Measurements from ENCODE around the gene ADD1.
"Not testable (repeated sequence)": the region's sequence is repeated elsewhere in the genome, so short reads cannot be mapped to it uniquely, and the experiment has no call there.

Gene ADD1

DNA sequence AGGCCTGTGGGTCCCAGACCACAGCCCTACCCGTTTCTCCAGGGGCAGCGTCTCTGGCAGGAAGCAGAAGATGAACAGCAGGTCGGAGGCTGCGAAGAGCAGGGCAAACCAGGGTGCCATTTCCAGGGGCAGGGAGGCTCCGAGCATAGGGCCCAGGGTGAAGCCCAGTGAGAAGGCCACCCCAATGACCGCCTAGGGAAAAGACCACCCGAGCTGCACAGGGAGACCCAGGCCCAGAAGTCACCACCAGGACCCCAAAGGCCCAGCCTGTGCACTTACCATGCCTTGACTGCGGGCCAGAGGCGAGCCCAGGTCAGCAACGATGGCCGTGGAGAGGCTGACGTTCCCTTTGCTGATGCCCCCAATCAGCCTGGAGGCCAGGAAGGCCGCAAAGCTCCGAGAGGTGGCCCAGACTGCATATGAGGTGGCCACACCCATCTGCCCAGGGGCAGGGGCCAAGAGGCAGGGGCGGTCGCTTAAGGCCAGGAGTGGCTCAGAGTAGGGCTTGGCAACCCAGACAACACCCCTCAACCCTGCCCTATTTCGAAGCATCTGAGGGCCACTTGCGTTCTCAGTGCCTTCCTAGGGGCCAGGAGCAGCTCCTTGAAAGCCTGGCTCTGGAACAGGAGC lies 88.8 kb downstream of the ADD1 start:
- no peak for DNase-seq (ENCODE audit: extremely low read depth in 1 of 2, low read depth in 1 of 2)

DNA sequence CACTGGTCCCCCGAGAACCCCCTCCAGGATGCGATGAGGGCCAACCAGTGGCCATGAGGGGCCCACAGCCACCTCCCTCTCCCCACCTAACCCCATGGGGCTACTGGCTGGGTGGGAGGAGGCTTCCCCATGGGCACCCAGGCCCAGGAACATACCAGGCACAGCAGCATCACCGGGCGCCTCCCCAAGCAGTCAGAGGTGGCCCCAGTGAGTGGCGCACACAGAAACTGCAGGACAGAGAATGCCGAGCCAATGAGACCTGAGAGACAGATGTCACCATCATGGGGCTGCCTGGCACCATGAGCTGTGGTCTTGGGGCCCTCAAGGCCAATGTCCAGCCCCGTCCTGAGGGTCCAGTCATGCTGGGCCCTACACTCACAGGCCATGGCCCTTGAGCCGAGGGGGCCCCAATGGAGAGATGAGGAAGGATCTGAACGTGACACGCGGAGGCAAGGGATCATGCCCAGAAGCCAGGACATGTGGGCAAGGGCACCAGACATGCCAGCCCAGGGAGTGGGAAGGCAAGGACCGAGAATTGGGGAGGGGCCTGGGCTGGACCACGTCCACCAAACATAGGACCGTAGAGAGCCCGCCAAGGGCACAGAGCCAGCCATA lies 89.4 kb downstream of the ADD1 start:
- no peak for DNase-seq (ENCODE audit: extremely low read depth in 1 of 2, low read depth in 1 of 2)

DNA sequence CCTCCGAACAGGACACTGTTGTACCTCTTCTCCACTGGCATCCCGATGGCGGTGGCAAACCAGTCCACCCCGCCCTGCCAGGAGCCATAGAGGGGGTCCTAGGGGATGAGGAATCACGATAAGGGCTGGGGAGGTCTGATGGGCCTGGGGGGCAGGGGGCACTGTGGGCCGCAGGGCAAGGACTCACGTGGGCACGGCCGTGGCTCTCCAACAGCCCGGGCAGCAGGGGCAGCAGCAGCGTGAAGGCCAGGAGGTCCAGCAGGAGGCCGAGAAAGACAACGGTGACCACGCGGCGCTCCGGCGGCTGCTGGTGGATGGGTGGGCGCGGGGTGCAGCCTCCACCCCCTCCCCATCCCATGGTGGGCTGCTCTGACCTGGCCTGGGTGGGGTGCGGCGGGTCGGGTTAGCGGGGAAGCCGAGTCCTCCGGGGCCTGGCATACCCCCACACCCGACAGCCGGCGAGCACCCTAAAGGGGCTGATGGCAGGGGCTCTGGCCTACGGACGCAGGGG lies 90.0 kb downstream of the ADD1 start:
- no peak for DNase-seq (ENCODE audit: extremely low read depth in 1 of 2, low read depth in 1 of 2)

DNA sequence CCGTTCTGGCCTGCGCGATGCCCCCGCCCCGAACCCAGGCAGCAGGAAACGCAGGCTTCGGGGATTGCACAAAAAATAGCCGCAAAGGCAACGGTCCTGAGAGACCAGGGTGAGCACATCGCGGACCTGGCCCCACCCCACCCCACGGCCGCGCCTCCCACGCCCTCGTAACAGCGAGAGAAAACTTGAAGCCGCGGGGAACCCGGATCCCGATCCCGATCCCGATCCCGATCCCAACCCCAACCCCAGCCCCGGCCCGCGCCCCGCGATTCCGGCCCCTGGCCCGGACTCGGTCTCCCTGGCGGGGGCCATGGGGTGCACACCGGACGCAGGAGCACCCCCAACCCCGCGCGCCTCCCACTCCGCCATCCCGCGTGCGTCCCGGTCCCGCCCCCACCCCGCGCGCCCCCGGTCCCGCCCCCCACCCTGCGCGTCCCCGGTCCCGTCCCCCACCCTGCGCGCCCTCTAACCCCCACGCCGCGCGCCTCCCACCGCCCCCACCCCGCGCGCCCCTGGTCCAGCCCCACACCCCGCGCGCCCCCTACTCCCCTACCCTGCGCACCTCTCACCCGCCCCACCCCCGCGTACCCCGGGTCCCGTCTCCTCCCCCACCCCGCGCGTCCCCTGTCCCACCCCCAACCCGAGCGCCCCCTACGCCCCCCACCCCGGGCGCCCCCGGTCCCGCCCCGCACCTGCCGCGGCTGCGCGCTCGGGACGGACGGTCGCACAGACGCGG lies 90.6 kb downstream of the ADD1 start:
- no peak for DNase-seq (ENCODE audit: extremely low read depth in 1 of 2, low read depth in 1 of 2)

DNA sequence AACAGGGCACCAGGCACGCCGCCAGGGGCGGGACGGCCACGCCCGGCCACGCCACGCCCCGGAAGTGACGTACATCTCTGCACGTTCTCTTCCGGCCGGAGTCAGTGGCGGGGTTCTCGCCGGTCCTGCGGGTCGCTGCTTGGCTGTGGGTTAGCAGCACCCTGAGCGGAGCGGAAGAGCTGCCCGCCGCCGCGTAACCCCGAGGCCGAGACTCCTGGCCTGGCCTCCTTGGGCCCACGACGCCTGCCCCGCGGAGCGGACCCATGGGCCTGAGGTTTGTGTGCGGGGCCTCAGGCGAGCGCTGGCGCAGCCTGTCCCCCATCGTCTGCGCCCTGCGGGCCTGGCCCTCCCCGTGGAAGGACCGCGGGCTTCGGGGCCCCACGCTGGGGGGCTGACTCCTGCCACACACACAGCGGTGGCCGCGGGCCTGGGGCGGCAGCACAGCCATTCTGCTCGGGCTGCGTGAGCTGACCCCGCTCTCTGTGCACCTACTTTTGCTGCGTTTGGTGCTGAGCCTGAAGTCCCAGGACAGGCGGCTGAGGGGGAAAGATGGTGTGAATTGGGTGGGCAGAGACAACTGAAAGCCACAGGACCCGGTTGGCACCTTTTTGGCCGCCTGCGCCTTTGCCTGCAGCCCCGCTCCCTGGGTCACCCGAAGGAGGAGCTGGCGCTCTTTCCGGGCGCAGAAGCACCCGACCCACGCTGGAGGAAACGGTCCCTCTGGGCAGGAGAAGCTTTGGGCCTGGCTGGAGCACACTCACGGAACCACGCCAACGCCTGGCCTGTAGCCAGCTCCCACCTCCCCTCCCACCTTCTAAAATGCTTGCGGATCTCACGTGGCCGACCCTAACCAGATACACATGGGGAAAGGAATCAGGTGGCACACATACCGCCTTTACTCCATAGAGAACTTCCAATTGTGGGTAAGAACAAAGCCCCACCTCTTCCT lies 91.4 kb downstream of the ADD1 start:
- DNase-seq (ENCODE audit: extremely low read depth in 1 of 2, low read depth in 1 of 2) = peak; percentile 90 to 91

DNA sequence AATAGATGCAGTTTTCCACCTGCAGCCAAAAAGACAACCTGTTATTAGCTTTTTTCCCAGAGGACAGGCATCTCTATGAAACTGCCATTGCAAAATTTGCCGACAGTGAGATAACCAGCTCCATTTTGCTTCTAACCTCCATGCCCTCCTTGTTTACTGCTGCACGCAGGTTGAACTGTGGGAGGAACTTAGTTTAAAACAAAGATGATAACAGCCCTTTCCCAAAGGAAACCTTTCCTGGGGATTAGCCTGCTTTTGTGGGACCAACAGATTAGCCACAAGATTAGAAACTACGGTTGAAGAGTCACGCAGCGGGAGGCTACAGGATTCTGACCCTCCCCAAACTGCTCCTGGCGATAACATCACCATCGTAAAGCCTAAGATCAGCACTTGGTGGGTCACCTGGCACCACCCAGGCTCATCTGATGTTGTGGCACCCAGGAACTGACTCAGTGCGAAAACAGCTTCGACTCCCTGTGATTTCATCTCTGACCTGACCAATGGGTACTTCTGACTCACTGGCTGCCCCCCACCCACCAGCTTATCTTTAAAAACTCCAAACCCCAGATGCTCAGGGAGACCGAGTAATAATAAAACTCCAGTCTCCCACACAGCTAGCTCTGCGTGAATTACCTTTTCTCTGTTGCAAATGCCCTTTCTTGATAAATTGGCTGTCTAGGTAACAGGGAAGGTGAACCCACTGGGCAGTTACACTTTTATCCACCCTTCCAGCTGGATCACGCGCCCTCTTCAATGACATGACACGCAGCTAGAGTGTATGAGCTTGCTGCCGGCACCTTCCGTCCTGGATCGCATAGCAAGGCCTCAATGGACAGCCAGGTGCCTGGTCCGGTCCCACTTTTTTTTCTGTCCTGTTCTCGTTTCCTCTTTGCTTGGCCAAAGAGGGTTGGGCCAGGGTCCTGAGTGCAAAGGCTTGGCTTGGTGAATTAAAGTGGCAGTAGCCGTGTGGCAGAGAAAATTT lies 92.4 kb downstream of the ADD1 start:
- DNase-seq (ENCODE audit: extremely low read depth in 1 of 2, low read depth in 1 of 2) = peak; percentile 62 to 88

DNA sequence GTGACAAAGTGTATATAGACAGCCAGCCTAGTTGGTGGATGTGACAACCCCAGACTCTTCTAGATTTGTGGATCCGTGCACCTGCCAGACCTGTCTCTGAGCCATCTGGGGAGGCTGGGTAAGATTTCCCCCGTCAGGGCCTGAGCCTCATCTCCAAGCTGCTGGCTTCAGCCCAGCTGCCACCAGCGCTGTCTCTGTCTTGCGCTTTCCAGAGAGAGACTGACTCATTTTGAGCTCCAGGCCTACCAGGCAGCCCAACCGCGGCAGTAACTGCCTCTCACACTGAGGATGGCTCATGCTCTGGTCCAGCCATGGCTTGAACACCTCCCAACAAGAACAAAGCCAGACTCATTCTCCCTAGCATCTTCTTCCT lies 93.1 kb downstream of the ADD1 start:
- DNase-seq (ENCODE audit: extremely low read depth in 1 of 2, low read depth in 1 of 2) = peak in 1 of 2 donors; percentile 67

DNA sequence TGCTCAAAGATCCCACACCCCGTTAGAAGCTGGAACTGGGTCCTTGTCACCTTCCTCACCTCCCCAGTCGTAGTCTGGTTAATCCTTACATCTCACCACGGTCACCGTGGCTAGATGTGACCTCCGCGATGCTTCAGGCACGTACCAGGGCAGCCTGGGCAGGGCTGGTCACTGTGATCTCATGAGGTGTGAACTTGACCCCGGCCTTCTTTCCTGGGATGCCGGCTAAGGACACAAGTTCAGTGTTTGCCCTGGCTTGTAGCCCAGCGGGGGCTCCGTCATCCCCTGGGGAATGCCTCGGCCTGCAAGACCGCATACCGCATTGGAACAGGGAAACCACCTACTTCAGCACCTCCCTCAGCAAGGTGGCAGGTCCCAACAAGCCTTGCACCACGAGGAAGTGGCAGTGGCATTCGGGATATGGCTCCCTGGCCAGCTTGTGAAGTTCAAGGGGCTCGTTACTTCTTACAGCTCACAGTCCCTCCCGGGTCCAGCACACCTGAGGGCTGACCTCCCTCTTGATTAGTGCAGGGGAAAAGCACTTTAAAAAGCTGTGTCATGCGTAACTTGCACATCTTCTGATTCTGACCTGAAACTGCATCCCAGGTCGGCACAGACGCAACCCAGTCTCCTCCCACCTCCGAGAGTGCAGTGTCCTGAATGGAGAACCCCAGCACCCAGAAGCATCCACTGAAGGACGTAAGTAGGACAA lies 93.7 kb downstream of the ADD1 start:
- DNase-seq (ENCODE audit: extremely low read depth in 1 of 2, low read depth in 1 of 2) = no peak

DNA sequence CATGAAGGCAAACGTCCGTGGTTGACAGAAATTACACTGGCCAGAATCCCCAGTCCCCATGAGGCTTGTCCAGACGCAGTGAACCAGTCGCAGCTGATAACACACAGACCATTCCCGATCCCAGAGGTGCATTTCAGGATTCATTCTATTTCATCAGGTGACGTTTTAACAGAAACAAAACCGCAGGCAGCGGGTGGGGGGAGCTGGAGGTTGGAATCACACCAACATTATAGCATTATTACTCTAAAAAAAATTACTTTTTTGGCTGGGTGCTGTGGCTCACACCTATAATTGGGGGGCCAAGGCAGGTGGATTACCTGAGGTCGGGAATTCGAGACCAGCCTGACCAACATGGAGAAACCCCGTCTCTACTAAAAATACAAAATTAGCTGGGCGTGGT lies 94.3 kb downstream of the ADD1 start:
- no peak for DNase-seq (ENCODE audit: extremely low read depth in 1 of 2, low read depth in 1 of 2)

DNA sequence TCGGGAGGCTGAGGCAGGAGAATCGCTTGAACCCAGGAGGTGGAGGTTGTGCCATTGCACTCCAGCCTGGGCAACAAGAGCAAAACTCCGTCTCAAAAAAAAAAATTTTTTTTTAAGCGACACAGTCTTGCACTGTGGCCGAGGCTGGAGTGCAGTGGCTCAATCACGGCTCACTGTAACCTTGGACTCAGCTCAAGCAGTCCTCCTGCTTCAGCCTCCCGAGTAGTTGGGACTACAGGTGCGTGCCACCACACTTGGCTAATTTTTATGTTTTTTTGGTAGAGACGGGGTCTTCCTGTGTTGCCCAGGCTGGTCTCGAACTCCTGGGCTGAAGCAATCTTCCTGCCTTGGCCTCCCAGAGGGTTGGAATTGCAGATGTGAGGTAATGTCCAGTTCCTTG lies 94.8 kb downstream of the ADD1 start:
- not testable (repeated sequence) for DNase-seq (ENCODE audit: extremely low read depth in 1 of 2, low read depth in 1 of 2)

DNA sequence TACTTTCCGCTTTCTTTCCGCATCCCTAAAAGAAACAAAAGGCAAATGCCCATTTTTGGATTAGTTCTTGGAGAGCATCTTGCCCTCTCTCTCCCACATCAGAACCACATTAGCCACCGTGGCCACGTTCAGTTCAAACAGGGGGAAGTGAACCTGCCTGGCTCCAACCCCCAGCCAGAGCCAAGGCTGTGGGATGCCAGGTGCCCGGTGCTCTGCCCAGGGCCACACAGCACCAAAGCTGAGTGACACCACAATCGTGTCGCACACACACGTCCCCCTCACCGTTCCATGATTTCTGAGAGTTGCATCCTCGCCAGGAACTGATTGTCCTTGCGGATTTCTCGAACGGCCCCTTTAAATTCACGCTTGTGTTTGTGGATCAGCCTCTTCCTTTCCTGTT lies 95.3 kb downstream of the ADD1 start:
- no peak for DNase-seq (ENCODE audit: extremely low read depth in 1 of 2, low read depth in 1 of 2)

DNA sequence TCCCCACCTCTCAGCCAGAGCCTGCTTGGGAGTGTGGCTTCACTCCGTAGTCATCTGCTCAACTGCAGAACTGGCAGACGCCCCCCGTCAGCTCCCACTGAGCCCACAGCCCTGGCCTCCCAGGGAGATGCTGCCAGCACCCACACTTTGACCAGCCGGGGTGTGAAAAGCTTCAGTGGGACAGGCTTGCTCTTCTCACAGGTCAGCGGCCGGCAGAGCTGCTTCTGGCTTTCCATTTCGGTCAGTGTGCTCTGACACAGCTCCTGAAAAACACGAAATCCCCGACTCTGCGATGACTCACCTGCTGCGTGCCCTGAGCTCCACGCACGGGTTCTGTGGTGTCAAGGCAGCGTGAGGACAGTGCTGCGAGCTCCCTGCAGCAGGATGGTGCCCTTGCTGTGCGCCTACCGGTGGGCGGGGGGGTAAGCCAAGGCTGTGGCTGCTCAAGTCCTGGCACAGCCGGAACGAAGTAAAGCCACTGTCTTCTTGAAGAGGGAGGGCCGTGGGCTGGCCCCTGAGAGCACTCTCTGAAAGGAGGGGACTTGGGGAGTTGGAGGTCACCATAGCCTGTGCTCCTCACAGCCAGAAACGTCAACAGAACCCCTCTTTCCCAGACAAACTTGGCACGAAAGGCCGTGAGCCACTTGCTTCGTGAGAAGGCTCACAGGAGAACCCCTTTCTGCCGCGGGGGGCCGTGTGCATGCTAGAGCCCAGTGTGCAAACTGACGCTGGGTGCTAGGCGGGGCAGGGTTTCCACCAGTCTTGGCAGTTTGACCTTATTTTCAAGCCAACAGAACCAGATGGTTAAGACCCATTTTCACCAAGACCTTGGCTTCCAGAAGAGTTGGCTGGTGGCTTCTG lies 96.0 kb downstream of the ADD1 start:
- no peak for DNase-seq (ENCODE audit: extremely low read depth in 1 of 2, low read depth in 1 of 2)

DNA sequence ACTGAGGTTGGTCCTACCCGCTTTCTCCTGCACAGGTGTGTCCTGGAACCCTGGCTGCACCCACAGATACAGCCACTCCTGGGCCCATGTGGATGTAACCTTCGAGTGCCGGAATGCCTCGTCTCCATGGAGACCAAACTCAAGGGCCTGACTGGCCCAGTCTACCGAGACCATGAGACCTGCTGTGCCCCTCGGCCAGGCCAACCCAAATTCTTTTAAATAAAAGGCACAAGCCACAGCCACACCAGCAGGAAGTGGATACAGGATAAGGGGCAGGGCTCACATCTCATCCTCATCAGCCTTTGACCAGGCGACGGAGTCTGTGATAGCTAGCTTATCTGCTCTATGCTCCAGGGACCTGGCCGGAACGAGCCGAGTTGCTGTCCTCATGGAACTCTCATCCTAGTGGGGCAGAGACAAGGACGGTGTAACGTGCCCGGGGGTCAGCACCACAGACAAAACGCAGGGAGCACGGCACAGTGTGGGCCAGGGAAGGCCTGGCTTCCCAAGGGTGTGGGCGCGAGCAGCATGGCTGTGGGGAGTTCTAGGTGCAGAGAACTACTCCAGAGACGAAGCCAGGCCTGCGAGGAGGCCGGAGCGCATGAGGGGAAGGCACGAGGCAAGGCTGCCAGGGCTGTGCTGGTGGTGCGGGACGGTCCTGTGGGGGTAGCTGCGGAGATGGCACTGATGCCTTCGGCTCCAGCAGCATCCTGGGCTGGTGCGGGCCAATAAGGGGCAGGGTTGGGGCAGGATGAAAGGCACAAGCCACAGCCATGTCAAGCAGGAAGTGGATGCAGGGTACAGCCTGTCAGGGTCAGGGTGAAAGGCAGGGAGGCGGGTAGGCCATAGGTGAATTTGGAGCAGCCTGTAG lies 96.9 kb downstream of the ADD1 start:
- no peak for DNase-seq (ENCODE audit: extremely low read depth in 1 of 2, low read depth in 1 of 2)

DNA sequence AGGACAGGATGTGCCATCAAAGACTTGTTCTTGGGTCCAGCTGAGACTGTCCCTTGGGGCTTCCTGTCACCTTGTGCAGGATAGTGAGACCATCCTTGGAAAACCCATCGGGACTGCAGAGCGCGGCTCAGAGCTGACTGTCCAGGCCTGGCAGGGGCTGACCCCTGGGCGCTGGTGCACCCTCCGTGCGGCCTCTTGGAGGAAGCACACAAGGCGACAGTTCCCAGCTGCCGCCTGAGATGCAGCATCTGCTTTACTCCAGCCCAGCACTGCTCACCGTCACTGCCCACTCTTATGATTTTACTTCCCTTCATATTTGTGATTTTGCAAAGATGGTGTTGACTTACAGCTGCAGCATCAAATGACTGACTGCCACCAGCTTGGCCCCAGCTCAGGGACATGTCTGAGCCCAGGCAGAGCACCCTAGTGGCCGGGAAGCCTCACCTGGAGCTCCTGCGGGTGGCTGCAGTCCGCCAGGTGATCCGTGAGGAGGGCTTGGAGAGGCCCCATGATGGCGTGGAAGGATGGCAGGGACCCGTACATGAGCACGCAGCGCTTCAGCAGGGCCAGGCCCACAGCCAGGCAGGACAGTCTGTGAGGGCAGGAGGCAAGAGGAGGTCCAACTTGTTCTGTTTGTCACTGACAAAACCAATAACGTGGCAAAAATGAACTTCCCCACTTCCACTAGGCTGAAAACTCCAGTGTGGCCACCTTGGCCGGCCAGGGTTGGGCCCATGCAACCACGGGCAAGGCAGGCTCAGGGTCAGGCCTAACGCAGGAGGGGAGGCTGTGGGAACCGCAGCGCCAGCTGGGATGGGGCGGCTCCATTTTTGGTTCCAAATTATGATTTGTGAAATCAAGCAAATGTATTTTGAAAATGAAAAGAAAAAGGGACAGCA lies 97.7 kb downstream of the ADD1 start:
- no peak for DNase-seq (ENCODE audit: extremely low read depth in 1 of 2, low read depth in 1 of 2)

DNA sequence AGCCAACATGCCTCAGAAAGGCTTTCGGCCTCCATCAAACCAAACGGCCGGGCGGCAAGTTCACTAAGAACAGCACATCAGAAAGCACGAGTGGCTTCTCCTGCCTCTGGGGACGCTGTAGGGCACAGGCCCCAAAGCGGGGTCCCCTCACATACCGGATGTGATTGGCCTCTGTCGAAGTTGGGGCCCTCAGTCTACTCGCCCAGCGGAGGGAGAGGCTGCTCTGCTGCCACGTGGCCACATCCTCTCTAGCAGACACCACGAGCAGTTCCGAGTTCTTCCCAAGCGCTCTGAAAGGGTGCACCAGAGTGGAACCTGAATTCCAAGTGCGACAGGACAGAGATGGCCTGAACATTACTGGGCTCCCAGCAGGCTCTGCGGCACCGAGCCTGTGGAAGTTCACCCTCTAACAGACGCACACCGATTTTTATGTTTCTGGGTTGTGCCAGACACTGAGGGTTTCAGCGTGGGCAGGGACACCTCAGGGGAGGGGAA lies 98.4 kb downstream of the ADD1 start:
- DNase-seq (ENCODE audit: extremely low read depth in 1 of 2, low read depth in 1 of 2) = no peak

Data from stimulated activated CD8-positive, alpha-beta memory T cell treated with anti-CD3 and anti-CD28 coated beads, Interleukin-7, amount 100 ng/mL, for 48 hours (primary cell).